ENCODE data around the gene MAP3K12.

MAP3K12 gene

GRCh38 chr12:53461591-53461990, 37.7 kb downstream of the MAP3K12 start:
- Histone ChIP-seq H3K9me3 (no peaks in the 10 kb centered on the region), H3K27ac (no peak overlapping the region), H3K4me3 (no peak overlapping the region), H3K4me1 (peaks cover 0 to 21% (median 2%) of the 10 kb centered on the region in 4 donors), H3K36me3 (peaks cover 99 to 100% (median 100%) of the 10 kb centered on the region in 3 donors), H3K27me3 (no peaks in the 10 kb centered on the region)
- intact Hi-C loops (cut with DNase I; ENCODE audit: low total_unique reads), result loop anchor here (10.0 kb wide), 1 partner anchor 873 kb away; no protein-coding TSS in a partner anchor
- DNase-seq, result no peak
- no peak for TF ChIP-seq CTCF (IDR thresholded peaks at IDR 0.05)

- TF ChIP-seq CTCF (IDR thresholded peaks at IDR 0.05), result no peak
- Histone ChIP-seq H3K36me3 (peaks cover 99 to 100% (median 100%) of the 10 kb centered on the region in 3 donors), H3K27me3 (no peaks in the 10 kb centered on the region), H3K4me1 (peaks cover 0 to 21% (median 2%) of the 10 kb centered on the region in 4 donors), H3K9me3 (no peaks in the 10 kb centered on the region), H3K4me3 (no peak overlapping the region), H3K27ac (no peak overlapping the region)
- intact Hi-C loops (cut with DNase I; ENCODE audit: low total_unique reads), result loop anchor here (10.0 kb wide), 1 partner anchor 874 kb away; no protein-coding TSS in a partner anchor
- DNase-seq, result no peak
Measured at GRCh38 chr12:53461059-53461458, 38.2 kb downstream of the MAP3K12 start.

- peaks cover 0 to 26% (median 12%) of the 10 kb centered on the region in 4 donors for H3K4me1 ChIP-seq
- intact Hi-C loops (cut with DNase I; ENCODE audit: low total_unique reads), result no loop called here
- H3K27ac ChIP-seq, result no peak overlapping the region
- DNase-seq, result no peak
- TF ChIP-seq CTCF (IDR thresholded peaks at IDR 0.05), result no peak
- H3K9me3 ChIP-seq, result no peaks in the 10 kb centered on the region
- no peaks in the 10 kb centered on the region for H3K27me3 ChIP-seq
- no peak overlapping the region for H3K4me3 ChIP-seq
- peaks cover 98 to 100% (median 100%) of the 10 kb centered on the region in 3 donors for H3K36me3 ChIP-seq
Measured at GRCh38 chr12:53459097-53459496, 40.2 kb downstream of the MAP3K12 start.

GRCh38 chr12:53456654-53457366, 42.4 kb downstream of the MAP3K12 start:
- no peak for TF ChIP-seq CTCF (IDR thresholded peaks at IDR 0.05)
- no peaks in the 10 kb centered on the region for H3K9me3 ChIP-seq
- peaks cover 75 to 78% (median 77%) of the 10 kb centered on the region in 3 donors for H3K36me3 ChIP-seq
- peaks cover 0 to 36% (median 21%) of the 10 kb centered on the region in 4 donors for H3K4me1 ChIP-seq
- H3K27me3 ChIP-seq, result no peaks in the 10 kb centered on the region
- no peak for DNase-seq
- intact Hi-C loops (cut with DNase I; ENCODE audit: low total_unique reads), result no loop called here
- no peak overlapping the region for H3K27ac ChIP-seq
- no peak overlapping the region for H3K4me3 ChIP-seq

GRCh38 chr12:53454707-53455106, 44.6 kb downstream of the MAP3K12 start:
- no peak for TF ChIP-seq CTCF (IDR thresholded peaks at IDR 0.05)
- no peak overlapping the region for H3K27ac ChIP-seq
- H3K9me3 ChIP-seq, result no peaks in the 10 kb centered on the region
- no peaks in the 10 kb centered on the region for H3K27me3 ChIP-seq
- H3K4me1 ChIP-seq, result peaks cover 0 to 31% (median 18%) of the 10 kb centered on the region in 4 donors
- no peak for DNase-seq
- intact Hi-C loops (cut with DNase I; ENCODE audit: low total_unique reads), result no loop called here
- H3K36me3 ChIP-seq, result peaks cover 54 to 56% (median 56%) of the 10 kb centered on the region in 3 donors
- no peak overlapping the region for H3K4me3 ChIP-seq

Measured in tibial artery (tissue), 4 donors.